Stimulated activated naive CD8-positive, alpha-beta T cell treated with anti-CD3 and anti-CD28 coated beads, Interleukin-15, Interleukin-2, amounts not matched to agents 100 ng/mL and 50 ng/mL, for 24 hours (primary cell): ENCODE data around the gene GRPR.

Source experiments
- H3K27ac Mint-ChIP-seq: one replicate; pipeline ENCODE4 v1.8.0; 2021; ENCODE audit warnings: mild to moderate bottlenecking, mixed read lengths
- H3K27me3 Mint-ChIP-seq: one replicate; pipeline ENCODE4 v1.8.0; 2021; ENCODE audit warnings: mixed read lengths
- H3K36me3 Mint-ChIP-seq: one replicate; pipeline ENCODE4 v1.8.0; 2021; ENCODE audit warnings: low read depth, mixed read lengths
- H3K4me1 Mint-ChIP-seq: one replicate; pipeline ENCODE4 v1.8.0; 2021; ENCODE audit warnings: low read depth, mixed read lengths
- H3K4me3 Mint-ChIP-seq: one replicate; pipeline ENCODE4 v1.8.0; 2021; ENCODE audit warnings: mild to moderate bottlenecking, mixed read lengths
- H3K9me3 Mint-ChIP-seq: one replicate; pipeline ENCODE4 v1.8.0; 2021; ENCODE audit warnings: mixed read lengths

The GRPR gene

DNA sequence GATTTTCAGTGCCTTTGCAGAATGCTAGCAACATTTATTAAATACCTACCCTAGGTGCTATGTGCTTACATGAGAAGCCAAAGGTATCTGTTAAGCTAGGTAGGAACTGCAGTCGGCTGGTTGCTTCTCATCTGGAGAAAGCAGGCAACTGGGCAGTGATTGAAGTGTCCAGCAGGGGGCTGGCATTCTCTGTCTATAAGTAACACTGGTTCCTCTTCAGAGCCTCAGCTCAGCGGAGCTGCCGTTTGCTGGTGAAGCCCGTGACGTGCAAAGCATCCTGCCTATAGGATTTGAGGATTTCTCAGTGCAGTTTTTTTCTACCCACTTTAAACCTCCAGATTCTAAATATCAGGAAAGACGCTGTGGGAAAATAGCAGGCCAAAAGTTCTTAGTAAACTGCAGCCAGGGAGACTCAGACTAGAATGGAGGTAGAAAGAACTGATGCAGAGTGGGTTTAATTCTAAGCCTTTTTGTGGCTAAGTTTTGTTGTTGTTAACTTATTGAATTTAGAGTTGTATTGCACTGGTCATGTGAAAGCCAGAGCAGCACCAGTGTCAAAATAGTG, at the start of gene GRPR:
TSS of gene GRPR (plus strand) at position 344 of the 565 bp plus-strand sequence. CDS start 389 bp downstream, outside the sequence.
- peaks cover 29% of the 10 kb centered on the region for H3K4me1 Mint-ChIP-seq
- no peaks in the 10 kb centered on the region for H3K36me3 Mint-ChIP-seq
- H3K27ac Mint-ChIP-seq = no peak within 1 kb of the TSS
- no peak within 1 kb of the TSS for H3K4me3 Mint-ChIP-seq
- peaks cover 13% of the 10 kb centered on the region for H3K27me3 Mint-ChIP-seq
- peaks cover 5% of the 10 kb centered on the region for H3K9me3 Mint-ChIP-seq

DNA sequence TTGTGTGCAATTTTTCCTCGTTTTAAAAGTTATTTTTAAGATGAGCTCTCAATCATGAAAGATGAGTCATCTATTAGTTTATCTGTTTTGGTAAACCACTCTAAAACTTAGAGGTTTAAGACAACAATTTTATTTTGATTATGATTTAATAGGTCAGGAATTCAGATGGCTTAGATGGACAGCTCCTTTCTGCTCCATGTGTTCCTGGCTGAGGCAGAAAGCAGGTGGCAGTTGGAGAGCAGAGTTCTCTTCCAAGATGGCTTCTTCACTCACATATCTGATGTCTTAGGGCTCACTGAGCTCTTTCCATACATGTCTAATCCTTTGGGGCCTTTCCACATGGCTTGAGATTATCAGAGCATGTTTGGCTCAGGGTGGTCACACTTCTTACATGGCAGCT, 48.3 kb upstream of the GRPR start:
- H3K4me1 Mint-ChIP-seq = no peaks in the 10 kb centered on the region
- no peak overlapping the region for H3K4me3 Mint-ChIP-seq
- no peaks in the 10 kb centered on the region for H3K36me3 Mint-ChIP-seq
- H3K9me3 Mint-ChIP-seq = no peaks in the 10 kb centered on the region
- no peak overlapping the region for H3K27ac Mint-ChIP-seq
- peaks cover 3% of the 10 kb centered on the region for H3K27me3 Mint-ChIP-seq

DNA sequence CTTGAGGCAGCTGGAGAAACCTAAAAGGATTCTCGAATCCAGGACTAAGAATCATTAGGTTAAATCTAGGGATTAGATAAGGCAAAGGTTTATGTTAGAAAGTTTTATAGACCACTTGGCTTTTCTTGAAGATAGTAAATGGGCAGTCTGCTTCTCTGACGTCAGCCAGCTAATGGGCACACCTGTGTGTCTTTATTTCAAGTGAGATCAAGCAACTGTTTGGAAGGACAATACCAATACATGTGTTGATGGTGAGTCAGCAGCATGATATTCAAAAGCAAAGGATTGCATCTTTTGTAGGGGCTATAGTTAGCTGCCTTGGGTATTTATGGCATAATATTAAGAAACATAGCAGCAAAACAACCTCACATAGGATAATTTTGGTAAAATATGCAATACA, 46.5 kb upstream of the GRPR start:
- no peaks in the 10 kb centered on the region for H3K9me3 Mint-ChIP-seq
- H3K4me1 Mint-ChIP-seq = no peaks in the 10 kb centered on the region
- peaks cover 1% of the 10 kb centered on the region for H3K27me3 Mint-ChIP-seq
- H3K27ac Mint-ChIP-seq = no peak overlapping the region
- H3K4me3 Mint-ChIP-seq = no peak overlapping the region
- no peaks in the 10 kb centered on the region for H3K36me3 Mint-ChIP-seq

- H3K27me3 Mint-ChIP-seq = no peaks in the 10 kb centered on the region
- H3K9me3 Mint-ChIP-seq = no peaks in the 10 kb centered on the region
- no peaks in the 10 kb centered on the region for H3K4me1 Mint-ChIP-seq
- no peak overlapping the region for H3K4me3 Mint-ChIP-seq
- no peaks in the 10 kb centered on the region for H3K36me3 Mint-ChIP-seq
- H3K27ac Mint-ChIP-seq = no peak overlapping the region
These were observed 45.6 kb upstream of the GRPR start for GRCh38 chrX:16077811-16078210.

DNA sequence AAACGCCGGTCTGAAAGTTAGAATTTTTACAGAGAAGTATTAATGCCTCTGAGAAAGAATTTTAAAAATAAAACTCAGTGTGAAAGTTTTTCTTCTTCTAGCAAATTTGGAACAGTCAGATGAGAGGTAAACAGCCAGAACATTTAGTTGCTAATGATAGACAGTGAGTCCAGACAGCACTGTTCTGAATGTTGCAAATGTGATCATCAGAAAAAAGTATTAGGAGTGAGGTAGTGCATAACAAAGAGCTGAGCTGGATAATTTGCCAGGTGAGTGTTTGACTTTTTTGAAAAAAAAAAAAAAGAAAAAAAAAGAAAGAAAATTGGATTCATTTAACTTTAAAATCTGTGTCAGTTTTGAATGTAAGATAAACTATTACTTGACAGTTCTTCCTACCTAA, 42.0 kb upstream of the GRPR start:
- Mint-ChIP-seq H3K27ac (no peak overlapping the region), H3K36me3 (no peaks in the 10 kb centered on the region), H3K4me3 (no peak overlapping the region), H3K4me1 (no peaks in the 10 kb centered on the region), H3K9me3 (no peaks in the 10 kb centered on the region), H3K27me3 (no peaks in the 10 kb centered on the region)

DNA sequence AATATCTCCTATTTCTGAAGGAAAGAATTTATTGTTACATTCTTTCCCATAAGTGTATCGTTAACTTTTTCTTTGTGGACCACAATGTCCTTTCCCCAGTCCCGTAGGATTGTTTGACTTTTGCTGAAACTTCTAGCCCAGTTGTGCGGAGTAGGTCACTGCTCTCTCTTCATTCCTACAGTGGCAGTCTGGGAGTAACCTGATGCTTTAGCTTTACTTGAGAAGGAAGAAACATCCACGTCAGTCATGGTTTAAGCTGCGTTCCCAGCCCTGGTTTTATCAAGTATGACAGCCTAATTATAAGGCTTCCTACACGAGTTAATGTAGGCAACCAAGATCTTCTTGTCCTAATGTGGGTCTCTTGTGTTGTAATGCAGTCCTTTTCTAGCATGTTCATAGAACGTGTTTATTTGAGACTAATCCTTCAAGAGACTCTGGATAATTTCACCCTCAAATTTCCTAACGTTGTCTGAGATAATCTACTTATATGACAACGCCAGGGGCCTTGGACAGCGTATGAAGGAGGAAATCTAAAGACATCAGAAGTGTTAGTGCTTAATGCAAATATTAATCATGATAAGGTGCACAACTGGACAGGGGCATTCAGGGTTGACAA, 40.8 kb upstream of the GRPR start:
- Mint-ChIP-seq H3K4me3 (no peak overlapping the region), H3K9me3 (no peaks in the 10 kb centered on the region), H3K27me3 (no peaks in the 10 kb centered on the region), H3K36me3 (no peaks in the 10 kb centered on the region), H3K27ac (no peak overlapping the region), H3K4me1 (no peaks in the 10 kb centered on the region)

- H3K27ac Mint-ChIP-seq = no peak overlapping the region
- no peaks in the 10 kb centered on the region for H3K4me1 Mint-ChIP-seq
- no peaks in the 10 kb centered on the region for H3K36me3 Mint-ChIP-seq
- no peak overlapping the region for H3K4me3 Mint-ChIP-seq
- no peaks in the 10 kb centered on the region for H3K27me3 Mint-ChIP-seq
- no peaks in the 10 kb centered on the region for H3K9me3 Mint-ChIP-seq
These were observed 36.3 kb upstream of the GRPR start for GRCh38 chrX:16087076-16087475.

DNA sequence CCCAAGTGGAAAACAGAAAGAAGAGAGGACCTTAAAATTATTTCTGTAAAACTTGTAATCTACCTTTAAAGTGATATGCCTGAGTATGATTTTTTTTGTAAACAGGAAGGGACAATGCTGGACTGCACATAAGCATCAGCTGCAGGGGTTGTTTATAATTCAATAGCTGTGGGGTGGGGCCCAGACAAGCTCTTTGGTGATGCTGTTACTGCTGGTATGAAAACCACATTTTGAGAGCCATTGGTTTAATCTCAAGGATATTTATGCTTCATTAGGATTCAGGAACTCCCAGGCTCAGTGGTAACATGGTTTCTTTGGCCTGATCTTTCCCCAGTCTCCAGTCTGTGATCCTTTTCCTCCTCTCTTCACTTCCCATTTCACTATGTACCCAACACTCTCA, 34.3 kb upstream of the GRPR start:
- Mint-ChIP-seq H3K36me3 (no peaks in the 10 kb centered on the region), H3K27me3 (no peaks in the 10 kb centered on the region), H3K9me3 (no peaks in the 10 kb centered on the region), H3K4me3 (no peak overlapping the region), H3K27ac (no peak overlapping the region), H3K4me1 (no peaks in the 10 kb centered on the region)

DNA sequence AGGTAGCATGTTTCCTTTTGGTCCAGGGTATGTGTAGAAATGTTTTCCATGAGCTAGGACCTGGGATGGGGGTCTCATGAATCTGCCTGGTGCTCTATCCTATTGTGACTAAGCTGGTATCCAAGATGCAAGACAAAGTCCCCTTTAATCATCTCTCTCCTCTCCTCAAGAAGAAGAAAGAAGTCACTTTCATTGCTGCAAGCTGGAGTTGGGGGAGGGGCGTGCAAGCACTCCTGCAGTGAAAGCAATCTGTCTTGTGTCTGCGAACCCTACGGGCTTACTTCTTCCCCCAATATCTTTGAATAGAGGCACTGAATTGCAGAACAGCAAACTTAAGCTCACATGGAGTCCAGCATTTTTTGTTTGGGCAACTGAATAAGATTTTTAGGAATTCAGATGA, 27.2 kb upstream of the GRPR start:
- Mint-ChIP-seq H3K4me3 (no peak overlapping the region), H3K27me3 (peaks cover 5% of the 10 kb centered on the region), H3K9me3 (no peaks in the 10 kb centered on the region), H3K27ac (no peak overlapping the region), H3K36me3 (no peaks in the 10 kb centered on the region), H3K4me1 (no peaks in the 10 kb centered on the region)

GRCh38 chrX:16100673-16101072, 22.7 kb upstream of the GRPR start:
- Mint-ChIP-seq H3K27me3 (peaks cover 5% of the 10 kb centered on the region), H3K9me3 (no peaks in the 10 kb centered on the region), H3K36me3 (no peaks in the 10 kb centered on the region), H3K4me3 (no peak overlapping the region), H3K4me1 (no peaks in the 10 kb centered on the region), H3K27ac (no peak overlapping the region)

DNA sequence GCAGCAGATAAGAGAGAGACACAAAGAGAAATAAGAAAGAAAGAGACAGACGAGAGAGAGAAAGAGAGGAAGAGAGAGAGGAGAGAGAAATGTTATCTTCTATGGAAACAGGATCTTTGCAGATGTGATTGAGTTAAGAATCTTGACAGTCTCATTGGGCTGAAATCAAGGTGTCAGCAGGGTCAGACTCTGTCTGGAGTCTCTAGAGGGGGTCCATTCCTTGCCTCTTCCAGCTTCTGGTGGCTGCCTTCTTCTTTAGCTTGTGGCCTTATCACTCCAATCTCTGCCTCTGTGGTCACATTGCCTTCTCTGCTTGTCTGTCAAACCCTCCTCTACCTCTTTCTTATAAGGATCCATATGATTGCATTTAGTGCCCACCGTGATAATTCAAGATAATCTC, 21.8 kb upstream of the GRPR start:
- no peak overlapping the region for H3K27ac Mint-ChIP-seq
- no peaks in the 10 kb centered on the region for H3K4me1 Mint-ChIP-seq
- H3K9me3 Mint-ChIP-seq = no peaks in the 10 kb centered on the region
- H3K36me3 Mint-ChIP-seq = no peaks in the 10 kb centered on the region
- peaks cover 5% of the 10 kb centered on the region for H3K27me3 Mint-ChIP-seq
- H3K4me3 Mint-ChIP-seq = no peak overlapping the region

- H3K36me3 Mint-ChIP-seq = no peaks in the 10 kb centered on the region
- no peaks in the 10 kb centered on the region for H3K4me1 Mint-ChIP-seq
- no peak overlapping the region for H3K27ac Mint-ChIP-seq
- H3K9me3 Mint-ChIP-seq = no peaks in the 10 kb centered on the region
- no peak overlapping the region for H3K4me3 Mint-ChIP-seq
- peaks cover 5% of the 10 kb centered on the region for H3K27me3 Mint-ChIP-seq
These were observed 19.7 kb upstream of the GRPR start for GRCh38 chrX:16103625-16104024.

DNA sequence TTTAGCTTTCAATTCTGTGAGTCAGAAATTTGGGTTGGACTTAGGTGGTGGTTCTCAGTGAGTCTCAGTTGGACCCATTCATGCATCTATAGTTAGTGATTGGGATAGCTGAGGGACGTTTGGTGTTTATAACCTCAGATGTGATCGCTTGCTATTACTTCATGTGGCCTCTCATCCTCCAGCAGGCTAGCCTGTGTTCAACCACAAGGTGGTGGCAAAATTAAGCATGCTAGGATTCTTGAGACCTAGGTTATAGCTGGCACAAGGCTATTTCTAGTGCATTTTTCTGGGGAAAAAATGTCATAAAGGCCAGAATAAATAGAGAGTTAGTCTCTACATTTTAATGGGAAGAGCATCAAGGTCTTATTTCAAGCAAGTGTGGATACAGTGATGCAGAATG, 10.9 kb upstream of the GRPR start:
- Mint-ChIP-seq H3K27ac (no peak overlapping the region), H3K9me3 (no peaks in the 10 kb centered on the region), H3K27me3 (no peaks in the 10 kb centered on the region), H3K4me1 (peaks cover 6% of the 10 kb centered on the region), H3K4me3 (no peak overlapping the region), H3K36me3 (no peaks in the 10 kb centered on the region)

- Mint-ChIP-seq H3K27ac (no peak overlapping the region), H3K4me1 (peaks cover 13% of the 10 kb centered on the region), H3K27me3 (no peaks in the 10 kb centered on the region), H3K36me3 (no peaks in the 10 kb centered on the region), H3K4me3 (no peak overlapping the region), H3K9me3 (peaks cover 1% of the 10 kb centered on the region)
These were observed 9.3 kb upstream of the GRPR start for GRCh38 chrX:16113978-16114565.

GRCh38 chrX:16114611-16115010, 8.8 kb upstream of the GRPR start:
- H3K27ac Mint-ChIP-seq = no peak overlapping the region
- peaks cover 5% of the 10 kb centered on the region for H3K9me3 Mint-ChIP-seq
- H3K36me3 Mint-ChIP-seq = no peaks in the 10 kb centered on the region
- no peak overlapping the region for H3K4me3 Mint-ChIP-seq
- peaks cover 19% of the 10 kb centered on the region for H3K4me1 Mint-ChIP-seq
- no peaks in the 10 kb centered on the region for H3K27me3 Mint-ChIP-seq
